Liver (tissue), 9 donors: Measurements from ENCODE around the gene ZNF862. TPM values are rescaled to one million over a fixed set of nuclear protein-coding genes. Genes with fewer than 3 reads are reported as not detected.

Experiments used
- DNase-seq: peaks from one replicate; pipeline ENCODE4 v3.0.0-alpha.2; 2017; ENCODE audit warnings: low spot score
- H3K27ac ChIP-seq, 2 donors: one replicate each; pipeline ENCODE4 v1.7.0; 2013; ENCODE audit warnings: inconsistent platforms in 2 of 2, low read length in 2 of 2, control low read depth in 1 of 2, low read depth in 1 of 2, mild to moderate bottlenecking in 1 of 2
- H3K27me3 ChIP-seq, 4 donors: one replicate each; pipeline versions ENCODE4 v1.6.1 to v1.7.0; 2013; ENCODE audit warnings: low read length in 3 of 4, inconsistent platforms in 1 of 4, mild to moderate bottlenecking in 1 of 4, moderate library complexity in 1 of 4; ENCODE audit not compliant: control insufficient read depth in 4 of 4, insufficient read depth in 4 of 4
- H3K36me3 ChIP-seq, 4 donors: one replicate each; pipeline versions ENCODE4 v1.6.1 to v1.7.0; 2013; ENCODE audit warnings: low read length in 3 of 4, mild to moderate bottlenecking in 3 of 4, low read depth in 1 of 4, moderate library complexity in 1 of 4; ENCODE audit not compliant: control insufficient read depth in 4 of 4, insufficient read depth in 3 of 4
- H3K4me1 ChIP-seq, 4 donors: one replicate each; pipeline versions ENCODE4 v1.6.1 to v1.7.0; 2013; ENCODE audit warnings: low read length in 3 of 4, mild to moderate bottlenecking in 3 of 4, moderate library complexity in 1 of 4; ENCODE audit not compliant: control insufficient read depth in 4 of 4, insufficient read depth in 4 of 4
- H3K4me3 ChIP-seq, 3 donors: one replicate each; pipeline versions ENCODE4 v1.6.1 to v1.7.0; 2013; ENCODE audit warnings: low read length in 3 of 3, control low read depth in 1 of 3, low read depth in 1 of 3, mild to moderate bottlenecking in 1 of 3
- H3K9ac ChIP-seq, 2 donors: one replicate each; pipeline ENCODE4 v1.7.0; 2013; ENCODE audit warnings: low read length in 2 of 2, mild to moderate bottlenecking in 2 of 2, moderate library complexity in 2 of 2, control low read depth in 1 of 2, low read depth in 1 of 2
- H3K9me3 ChIP-seq, 4 donors: one replicate each; pipeline versions ENCODE4 v1.6.1 to v1.7.0; 2013; ENCODE audit warnings: low read length in 3 of 4; ENCODE audit not compliant: control insufficient read depth in 4 of 4
- ATF3 ChIP-seq: IDR thresholded peaks from 2 replicates; pipeline ENCODE4 v1.6.1; 2016; ENCODE audit warnings: antibody characterized with exemption
- EGR1 ChIP-seq, 2 donors: IDR thresholded peaks; 2 replicates each; pipeline ENCODE4 v1.6.1; 2016 to 2018; ENCODE audit warnings: antibody characterized with exemption in 2 of 2, low read depth in 2 of 2
- FOXA1 ChIP-seq: IDR thresholded peaks from 2 replicates; pipeline ENCODE4 v1.6.1; 2016; ENCODE audit warnings: antibody characterized with exemption
- FOXA2 ChIP-seq: IDR thresholded peaks from 2 replicates; pipeline ENCODE4 v1.6.1; 2016; ENCODE audit warnings: antibody characterized with exemption
- GABPA ChIP-seq, 2 donors: IDR thresholded peaks in 1 of 2; conservative IDR thresholded peaks in 1 of 2; 2 replicates each; pipeline ENCODE4 v1.6.1; 2016; ENCODE audit warnings: antibody characterized with exemption in 2 of 2, mild to moderate bottlenecking in 1 of 2, moderate library complexity in 1 of 2
- HNF4G ChIP-seq: IDR thresholded peaks from 2 replicates; pipeline ENCODE4 v1.6.1; 2016; ENCODE audit warnings: antibody characterized with exemption
- JUND ChIP-seq, 2 donors: IDR thresholded peaks; 2 replicates each; pipeline ENCODE4 v1.6.1; 2016; ENCODE audit warnings: antibody characterized with exemption in 2 of 2
- NR2F2 ChIP-seq: IDR thresholded peaks from 2 replicates; pipeline ENCODE4 v1.6.1; 2016; ENCODE audit warnings: antibody characterized with exemption
- RAD21 ChIP-seq, 2 donors: IDR thresholded peaks; 2 replicates each; pipeline ENCODE4 v1.6.1; 2016; ENCODE audit warnings: antibody characterized with exemption in 2 of 2, mild to moderate bottlenecking in 2 of 2
- RXRA ChIP-seq, 2 donors: IDR thresholded peaks; 2 replicates each; pipeline ENCODE4 v1.6.1; 2017 to 2018; ENCODE audit warnings: antibody characterized with exemption in 2 of 2, mild to moderate bottlenecking in 1 of 2
- SP1 ChIP-seq: IDR thresholded peaks from 2 replicates; pipeline ENCODE4 v1.6.1; 2018; ENCODE audit warnings: antibody characterized with exemption, mild to moderate bottlenecking
- TAF1 ChIP-seq: conservative IDR thresholded peaks from 2 replicates; pipeline ENCODE4 v1.6.1; 2016; ENCODE audit warnings: antibody characterized with exemption, mild to moderate bottlenecking
- YY1 ChIP-seq: IDR thresholded peaks from 2 replicates; pipeline ENCODE4 v1.6.1; 2016; ENCODE audit warnings: antibody characterized with exemption, mild to moderate bottlenecking
- ZBTB33 ChIP-seq: IDR thresholded peaks from 2 replicates; pipeline ENCODE4 v1.6.1; 2016; ENCODE audit warnings: antibody characterized with exemption
- WGBS: extraction: QIAGEN DNeasy Blood & Tissue Kit; methylation state at CpG from one replicate; pipeline ENCODE4 v1.1.7; 2013; 5-methylcytosine and 5-hydroxymethylcytosine counted together
- polyA plus RNA-seq, 2 donors: library from polyadenylated mRNA; stranded (reverse) in 1 of 2; unstranded in 1 of 2; fragments of 200-250 nt in 1 of 2; fragments of >200 nt in 1 of 2; fragmentation: Nextera tagmentation in 1 of 2; extraction: Ambion mirVana in 1 of 2; gene quantifications; one replicate each; pipeline versions ENCODE4 v1.2.1 to v1.2.3, GENCODE V29; 2013 to 2015
- total RNA-seq, 2 donors: library from RNA; depleted of rRNA; stranded (reverse); fragments of >200 nt; gene quantifications; one replicate each; pipeline ENCODE4 v1.2.3, GENCODE V29; 2014
- TF ChIP-seq, protein P1 (sequence below): IDR thresholded peaks from 2 replicates; pipeline ENCODE4 v1.6.1; 2016; ENCODE audit warnings: antibody characterized with exemption, mild to moderate bottlenecking
- TF ChIP-seq, protein P2 (sequence below): fragments of 150-350 bp; IDR thresholded peaks from 2 replicates; pipeline ENCODE4 v1.5.1; 2017; ENCODE audit warnings: improper control_type of control experiment, low read depth, low read length; ENCODE audit not compliant: missing input control
- donor health status: healthy.
- donor health status: healthy.
- donor health status: healthy.
- donor health status: healthy.
- donor health status: healthy.

Gene ZNF862
- total and polyA plus RNA-seq, 4 donors, result 1.9 to 9.4 (median 3.8) TPM

GRCh38 chr7:149868623-149869290 is 30.6 kb downstream of the ZNF862 start:
- Histone ChIP-seq H3K4me1 (peaks cover 0 to 14% (median 10%) of the 10 kb centered on the region in 4 donors), H3K9me3 (no peaks in the 10 kb centered on the region), H3K36me3 (peaks cover 0 to 9% (median 1%) of the 10 kb centered on the region in 4 donors), H3K27ac (no peak overlapping the region), H3K4me3 (no peak overlapping the region), H3K9ac (no peak overlapping the region), H3K27me3 (no peaks in the 10 kb centered on the region)
- no peak for TF ChIP-seq TAF1
- TF ChIP-seq, protein P1, sequence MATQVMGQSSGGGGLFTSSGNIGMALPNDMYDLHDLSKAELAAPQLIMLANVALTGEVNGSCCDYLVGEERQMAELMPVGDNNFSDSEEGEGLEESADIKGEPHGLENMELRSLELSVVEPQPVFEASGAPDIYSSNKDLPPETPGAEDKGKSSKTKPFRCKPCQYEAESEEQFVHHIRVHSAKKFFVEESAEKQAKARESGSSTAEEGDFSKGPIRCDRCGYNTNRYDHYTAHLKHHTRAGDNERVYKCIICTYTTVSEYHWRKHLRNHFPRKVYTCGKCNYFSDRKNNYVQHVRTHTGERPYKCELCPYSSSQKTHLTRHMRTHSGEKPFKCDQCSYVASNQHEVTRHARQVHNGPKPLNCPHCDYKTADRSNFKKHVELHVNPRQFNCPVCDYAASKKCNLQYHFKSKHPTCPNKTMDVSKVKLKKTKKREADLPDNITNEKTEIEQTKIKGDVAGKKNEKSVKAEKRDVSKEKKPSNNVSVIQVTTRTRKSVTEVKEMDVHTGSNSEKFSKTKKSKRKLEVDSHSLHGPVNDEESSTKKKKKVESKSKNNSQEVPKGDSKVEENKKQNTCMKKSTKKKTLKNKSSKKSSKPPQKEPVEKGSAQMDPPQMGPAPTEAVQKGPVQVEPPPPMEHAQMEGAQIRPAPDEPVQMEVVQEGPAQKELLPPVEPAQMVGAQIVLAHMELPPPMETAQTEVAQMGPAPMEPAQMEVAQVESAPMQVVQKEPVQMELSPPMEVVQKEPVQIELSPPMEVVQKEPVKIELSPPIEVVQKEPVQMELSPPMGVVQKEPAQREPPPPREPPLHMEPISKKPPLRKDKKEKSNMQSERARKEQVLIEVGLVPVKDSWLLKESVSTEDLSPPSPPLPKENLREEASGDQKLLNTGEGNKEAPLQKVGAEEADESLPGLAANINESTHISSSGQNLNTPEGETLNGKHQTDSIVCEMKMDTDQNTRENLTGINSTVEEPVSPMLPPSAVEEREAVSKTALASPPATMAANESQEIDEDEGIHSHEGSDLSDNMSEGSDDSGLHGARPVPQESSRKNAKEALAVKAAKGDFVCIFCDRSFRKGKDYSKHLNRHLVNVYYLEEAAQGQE, result no peak
- no peak for TF ChIP-seq FOXA2
- TF ChIP-seq HNF4G, result no peak
- no peak for TF ChIP-seq RAD21 (IDR thresholded peaks at IDR 0.05)
- TF ChIP-seq EGR1 (IDR thresholded peaks at IDR 0.05; ENCODE audit: low read depth in 2 of 2), result no peak
- no peak for TF ChIP-seq NR2F2
- 82% methylated on average over 7 of the region's 7 CpGs for WGBS
- DNase-seq, result no peak

DNA sequence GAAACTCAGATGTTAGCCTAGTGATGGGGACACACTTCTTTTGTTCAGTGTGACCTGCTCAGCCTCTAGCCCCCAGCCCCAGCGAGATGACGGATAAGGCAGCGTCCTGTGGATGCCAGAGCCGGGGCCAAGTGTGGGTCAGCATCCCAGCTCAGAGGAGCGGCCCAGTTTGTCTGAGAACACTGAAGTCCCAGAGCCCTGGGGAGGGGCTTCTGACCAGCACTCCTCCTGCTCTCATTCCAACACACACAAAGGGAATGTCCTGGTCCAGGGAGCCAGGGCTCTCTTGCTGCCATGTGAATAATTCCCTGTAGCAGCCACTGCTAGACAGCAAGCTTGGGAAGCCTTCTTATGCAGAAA is 31.1 kb downstream of the ZNF862 start:
- TF ChIP-seq ATF3, result no peak
- TF ChIP-seq ZBTB33, result no peak
- H3K9me3 ChIP-seq, result no peaks in the 10 kb centered on the region
- peaks cover 0 to 7% (median 0%) of the 10 kb centered on the region in 4 donors for H3K36me3 ChIP-seq
- 94% methylated on average over 5 of the region's 5 CpGs for WGBS
- H3K9ac ChIP-seq, result no peak overlapping the region
- H3K4me1 ChIP-seq, result peaks cover 0 to 19% (median 13%) of the 10 kb centered on the region in 4 donors
- no peak for DNase-seq
- no peaks in the 10 kb centered on the region for H3K27me3 ChIP-seq
- no peak overlapping the region for H3K4me3 ChIP-seq
- H3K27ac ChIP-seq, result no peak overlapping the region

- peaks cover 0 to 25% (median 18%) of the 10 kb centered on the region in 4 donors for H3K4me1 ChIP-seq
- no peak for DNase-seq
- WGBS, result 70% methylated on average over 6 of the region's 6 CpGs
- no peak overlapping the region for H3K27ac ChIP-seq
- no peak overlapping the region for H3K9ac ChIP-seq
- H3K27me3 ChIP-seq, result no peaks in the 10 kb centered on the region
- H3K9me3 ChIP-seq, result no peaks in the 10 kb centered on the region
- no peak overlapping the region for H3K4me3 ChIP-seq
- peaks cover 0 to 3% (median 0%) of the 10 kb centered on the region in 4 donors for H3K36me3 ChIP-seq
- no peak for TF ChIP-seq HNF4G
- TF ChIP-seq EGR1 (IDR thresholded peaks at IDR 0.05; ENCODE audit: low read depth in 2 of 2), result no peak
- TF ChIP-seq FOXA2, result no peak
- no peak for TF ChIP-seq TAF1
- no peak for TF ChIP-seq RAD21 (IDR thresholded peaks at IDR 0.05)
- TF ChIP-seq JUND (IDR thresholded peaks at IDR 0.05), result no peak
- TF ChIP-seq, protein P2, sequence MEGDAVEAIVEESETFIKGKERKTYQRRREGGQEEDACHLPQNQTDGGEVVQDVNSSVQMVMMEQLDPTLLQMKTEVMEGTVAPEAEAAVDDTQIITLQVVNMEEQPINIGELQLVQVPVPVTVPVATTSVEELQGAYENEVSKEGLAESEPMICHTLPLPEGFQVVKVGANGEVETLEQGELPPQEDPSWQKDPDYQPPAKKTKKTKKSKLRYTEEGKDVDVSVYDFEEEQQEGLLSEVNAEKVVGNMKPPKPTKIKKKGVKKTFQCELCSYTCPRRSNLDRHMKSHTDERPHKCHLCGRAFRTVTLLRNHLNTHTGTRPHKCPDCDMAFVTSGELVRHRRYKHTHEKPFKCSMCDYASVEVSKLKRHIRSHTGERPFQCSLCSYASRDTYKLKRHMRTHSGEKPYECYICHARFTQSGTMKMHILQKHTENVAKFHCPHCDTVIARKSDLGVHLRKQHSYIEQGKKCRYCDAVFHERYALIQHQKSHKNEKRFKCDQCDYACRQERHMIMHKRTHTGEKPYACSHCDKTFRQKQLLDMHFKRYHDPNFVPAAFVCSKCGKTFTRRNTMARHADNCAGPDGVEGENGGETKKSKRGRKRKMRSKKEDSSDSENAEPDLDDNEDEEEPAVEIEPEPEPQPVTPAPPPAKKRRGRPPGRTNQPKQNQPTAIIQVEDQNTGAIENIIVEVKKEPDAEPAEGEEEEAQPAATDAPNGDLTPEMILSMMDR, result no peak
- no peak for TF ChIP-seq YY1
- TF ChIP-seq SP1, result no peak
- no peak for TF ChIP-seq NR2F2
- TF ChIP-seq FOXA1, result no peak
- no peak for TF ChIP-seq GABPA (IDR thresholded peaks at IDR 0.05 in 1 of 2, conservative IDR thresholded peaks at IDR 0.05 in 1 of 2)
- TF ChIP-seq ATF3, result no peak
- TF ChIP-seq RXRA (IDR thresholded peaks at IDR 0.05), result no peak
Observed at GRCh38 chr7:149869867-149870266, 31.7 kb downstream of the ZNF862 start.
